CD4-positive, alpha-beta T cell treated with Interleukin-6 at 100 ng/mL for 8 hours (primary cell): ENCODE results near the gene RAB35.

Source experiments
- DNase-seq: peaks from one replicate; pipeline ENCODE4 v3.0.0-alpha.2; 2020; ENCODE audit warnings: mixed read lengths, low spot score

The RAB35 gene

GRCh38 chr12:120116441-120116791, at the start of gene RAB35:
Gene RAB35, minus strand, starts transcription at chr12:120116753. Its CDS starts 103 bp downstream, at chr12:120116650.
- no peak for DNase-seq

DNA sequence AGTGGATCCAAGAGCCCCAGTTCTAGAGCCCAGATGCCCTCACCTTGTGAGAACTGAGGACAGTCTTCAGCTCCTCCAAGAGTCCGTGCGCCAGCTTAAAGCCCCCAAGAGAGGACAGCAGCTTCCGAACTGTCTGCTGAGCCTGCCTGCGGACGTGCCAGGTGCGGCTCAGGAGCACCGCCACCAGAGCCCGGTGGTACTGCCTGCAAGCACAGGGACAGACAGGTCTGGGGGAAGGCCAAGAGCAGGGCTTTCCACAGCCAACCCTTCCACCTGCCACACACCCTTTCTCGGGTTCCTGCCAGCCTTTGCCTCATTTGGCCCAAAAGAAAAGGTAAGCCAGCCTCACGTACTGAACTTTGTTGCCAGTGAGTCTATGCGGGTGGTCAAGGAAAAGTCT, 47.7 kb upstream of the RAB35 start:
- no peak for DNase-seq

GRCh38 chr12:120162763-120163162, 46.2 kb upstream of the RAB35 start:
- DNase-seq: no peak

DNA sequence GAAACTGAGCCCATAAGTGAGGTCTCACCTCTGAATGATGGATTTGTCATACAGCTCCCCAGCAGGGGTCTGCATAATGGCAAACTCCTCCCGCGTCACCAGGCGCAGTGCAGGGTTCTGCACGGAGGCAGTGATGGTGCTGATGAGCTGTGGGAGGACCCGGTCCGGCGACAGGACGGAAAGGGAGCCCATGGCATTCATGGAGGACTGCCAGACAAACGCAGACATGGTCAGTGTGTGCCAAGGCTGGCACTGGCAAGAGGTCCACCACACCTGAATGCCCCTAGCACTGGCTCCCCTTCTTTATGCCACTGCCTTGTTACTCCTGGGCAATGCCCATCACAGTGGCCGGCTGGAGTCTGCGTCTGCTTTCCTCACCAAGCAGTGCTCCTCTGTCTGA, 45.3 kb upstream of the RAB35 start:
- no peak for DNase-seq

DNA sequence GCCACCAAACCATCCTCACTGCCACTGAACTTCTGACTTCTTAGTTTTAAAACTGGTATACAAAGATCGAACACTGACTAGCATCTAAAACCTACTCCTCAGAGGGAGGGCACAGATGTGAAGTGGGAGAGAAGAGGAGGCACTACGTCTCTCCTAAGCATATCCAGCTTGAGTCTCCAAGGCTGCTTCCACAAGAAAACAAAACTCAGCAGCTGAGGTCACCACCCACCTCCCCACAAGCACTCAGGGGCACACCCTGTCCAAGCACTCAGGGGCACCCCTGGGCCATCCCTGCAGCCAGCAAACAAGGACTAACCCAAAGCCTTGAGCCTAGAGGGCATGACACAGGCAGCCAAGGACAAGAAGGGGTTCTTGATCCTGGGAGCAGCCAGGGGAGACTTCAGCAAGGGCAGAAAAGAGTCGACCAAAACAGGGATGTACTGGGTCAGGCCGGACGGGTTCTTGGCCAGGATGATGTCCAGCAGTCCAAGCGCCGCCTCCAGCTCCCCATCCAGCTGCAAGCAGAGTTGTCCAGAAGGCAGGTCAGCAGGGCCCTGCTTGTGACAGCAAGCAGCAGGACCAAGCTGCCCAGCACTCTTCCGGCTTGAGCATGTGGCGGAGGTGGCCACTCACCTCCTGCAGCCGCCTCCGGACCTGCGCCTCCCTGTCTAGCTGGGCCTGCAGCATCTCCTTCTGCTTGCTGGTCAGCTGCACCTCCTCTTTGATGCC, 43.1 kb upstream of the RAB35 start:
- no peak for DNase-seq

DNA sequence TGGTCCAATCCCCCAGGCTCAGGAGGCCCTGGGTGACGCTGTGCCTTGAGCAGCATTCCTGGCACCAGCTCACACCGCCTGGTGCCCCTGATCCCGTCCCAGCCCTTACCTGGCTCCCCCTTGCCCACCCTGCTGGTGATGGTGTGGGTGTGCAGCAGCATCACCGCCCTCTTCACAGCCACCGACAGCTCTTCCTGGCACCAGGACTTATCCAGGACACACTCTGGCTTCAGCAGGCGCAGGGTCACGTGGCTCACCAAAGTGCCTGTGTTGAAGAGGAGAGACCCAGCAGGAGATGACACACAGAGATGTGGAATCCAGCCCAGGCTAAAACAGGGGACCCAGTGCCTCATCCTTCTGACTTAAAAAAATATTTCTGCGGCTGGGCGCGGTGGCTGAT, 41.8 kb upstream of the RAB35 start:
- no peak for DNase-seq

GRCh38 chr12:120157678-120158077, 41.1 kb upstream of the RAB35 start:
- no peak for DNase-seq

DNA sequence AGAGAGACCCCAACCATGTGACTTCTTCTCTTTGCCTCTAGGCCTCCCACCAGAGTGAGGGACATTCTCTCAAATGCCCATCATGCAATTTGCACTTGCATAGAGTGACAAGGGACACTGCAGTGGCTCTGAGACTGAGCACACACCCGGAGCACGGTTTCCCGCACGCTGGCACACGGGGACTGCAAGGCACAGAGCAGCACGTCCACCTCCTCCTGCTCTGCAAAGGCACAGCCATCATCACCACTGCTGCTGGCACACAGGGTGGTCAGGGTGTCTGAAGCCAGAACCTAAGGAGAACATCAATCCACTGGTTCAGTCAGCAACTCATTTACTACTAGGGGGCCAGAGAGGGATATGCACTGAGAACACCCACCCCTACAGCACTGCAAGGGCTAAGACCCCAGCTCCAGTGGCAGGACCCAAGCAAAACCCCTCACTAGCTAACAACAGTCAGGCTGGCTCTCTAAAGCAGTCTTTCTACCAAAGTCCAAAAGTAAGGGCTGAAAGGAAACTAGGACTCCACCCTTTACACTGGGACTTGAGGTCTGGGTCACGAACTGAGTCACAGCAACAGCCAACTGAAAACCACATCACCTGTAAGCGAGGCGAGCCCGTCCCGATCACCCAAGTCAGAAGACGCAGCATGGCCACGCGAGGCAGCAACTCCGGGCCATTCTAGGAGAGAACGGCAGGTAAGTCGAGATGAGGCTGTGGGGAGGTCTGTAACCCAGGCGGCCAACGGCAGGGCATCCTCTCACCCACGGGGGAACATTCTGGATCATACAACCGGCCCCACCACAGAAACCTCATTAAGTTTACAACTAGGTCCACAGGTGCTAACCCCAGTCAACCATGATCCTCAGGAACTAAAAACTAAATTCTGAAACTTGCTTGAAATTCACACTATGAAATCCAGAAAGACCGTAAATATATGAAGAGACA, 40.0 kb upstream of the RAB35 start:
- no peak for DNase-seq

GRCh38 chr12:120155072-120155471, 38.5 kb upstream of the RAB35 start:
- no peak for DNase-seq

DNA sequence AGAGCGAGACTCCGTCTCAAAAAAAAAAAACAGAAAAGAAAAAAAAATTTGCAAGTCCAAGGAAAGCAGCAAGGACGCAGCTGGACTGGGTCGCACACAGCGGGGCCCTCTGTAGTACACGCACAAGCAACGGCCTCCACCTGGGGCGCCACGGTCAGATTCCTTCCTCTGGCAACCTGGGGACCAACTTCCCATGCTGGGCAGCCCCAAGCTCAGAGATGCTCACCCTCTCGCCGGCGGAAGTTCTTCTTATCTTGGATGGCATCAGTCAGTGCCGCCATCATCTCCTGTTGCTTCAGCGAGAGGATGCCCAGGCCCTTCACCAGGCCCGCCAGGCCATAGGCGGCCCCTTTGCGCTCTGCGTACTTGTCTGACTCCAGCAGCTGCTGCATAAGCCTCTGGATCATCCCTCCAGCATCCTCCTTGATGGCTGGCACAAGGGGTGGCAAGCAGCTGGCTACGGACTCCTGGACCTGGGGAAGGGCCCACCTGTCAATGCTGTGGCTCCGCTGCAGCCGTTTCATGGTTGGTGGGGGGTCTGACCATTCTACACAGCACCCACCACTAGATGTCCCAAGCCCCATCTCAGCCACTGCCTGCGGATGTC, 34.5 kb upstream of the RAB35 start:
- DNase-seq: no peak

- no peak for DNase-seq
Observed at GRCh38 chr12:120148011-120148410, 31.5 kb upstream of the RAB35 start.

DNA sequence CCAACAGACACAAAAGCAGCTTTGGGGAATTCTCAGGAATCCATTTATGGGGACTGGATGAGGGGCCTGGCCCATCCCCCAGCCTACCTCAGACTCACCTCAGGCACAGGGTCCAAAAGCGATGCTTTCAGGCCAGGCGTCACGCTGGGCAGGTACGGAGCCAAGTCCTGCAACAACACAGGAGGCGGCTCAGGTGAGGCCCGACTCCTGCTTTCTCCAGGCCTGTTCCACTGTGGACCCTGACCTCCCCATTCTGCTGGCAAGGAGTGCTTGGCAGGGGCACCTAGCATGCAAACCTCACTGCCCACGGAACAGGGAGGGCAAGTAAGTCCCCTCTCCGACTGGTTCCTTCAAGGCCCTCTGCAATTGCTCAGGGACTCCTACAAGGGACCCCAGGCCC, 28.6 kb upstream of the RAB35 start:
- no peak for DNase-seq

DNA sequence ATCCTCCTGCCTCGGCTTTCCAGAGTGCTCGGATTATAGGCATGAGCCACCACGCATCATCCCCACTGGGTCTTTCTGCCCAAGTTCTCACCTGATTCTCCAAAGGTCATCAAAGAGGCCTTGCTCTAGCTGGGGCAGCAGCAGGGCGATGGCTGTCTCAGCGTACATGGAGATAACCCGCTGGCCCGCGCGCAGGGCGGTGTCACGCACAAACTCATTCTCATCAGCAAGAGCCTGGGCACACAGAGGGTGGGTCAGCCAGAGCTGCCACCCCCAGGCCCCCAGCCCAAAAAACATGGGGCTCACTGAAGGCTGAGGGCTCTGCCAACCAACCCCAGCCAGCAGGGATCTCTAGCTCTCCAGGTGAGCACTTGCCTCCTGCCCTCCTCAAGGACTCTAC, 27.7 kb upstream of the RAB35 start:
- no peak for DNase-seq

GRCh38 chr12:120142231-120142877, 25.8 kb upstream of the RAB35 start:
- DNase-seq: no peak

- DNase-seq: no peak
Observed at GRCh38 chr12:120141336-120141735, 24.8 kb upstream of the RAB35 start.

DNA sequence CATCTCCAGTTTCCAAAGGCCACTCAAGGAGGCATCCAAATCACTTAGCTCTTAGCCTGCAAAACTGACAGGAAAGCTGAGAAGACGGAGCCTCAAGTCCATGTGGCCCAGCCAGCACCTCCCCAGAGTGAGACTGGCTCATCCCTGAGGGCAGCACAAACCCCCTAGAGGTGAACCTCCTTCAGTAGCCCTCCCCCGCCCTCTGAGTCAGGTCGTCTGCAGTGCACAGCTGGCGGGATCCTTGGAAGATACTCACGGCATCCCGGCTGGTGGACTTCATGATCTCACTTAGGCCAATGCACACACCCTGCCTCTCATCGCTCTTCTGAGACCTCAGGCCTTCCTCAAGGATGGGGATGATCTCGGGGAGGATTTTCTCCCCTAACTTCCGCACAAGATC, 24.1 kb upstream of the RAB35 start:
- no peak for DNase-seq

GRCh38 chr12:120139958-120140357, 23.4 kb upstream of the RAB35 start:
- no peak for DNase-seq

DNA sequence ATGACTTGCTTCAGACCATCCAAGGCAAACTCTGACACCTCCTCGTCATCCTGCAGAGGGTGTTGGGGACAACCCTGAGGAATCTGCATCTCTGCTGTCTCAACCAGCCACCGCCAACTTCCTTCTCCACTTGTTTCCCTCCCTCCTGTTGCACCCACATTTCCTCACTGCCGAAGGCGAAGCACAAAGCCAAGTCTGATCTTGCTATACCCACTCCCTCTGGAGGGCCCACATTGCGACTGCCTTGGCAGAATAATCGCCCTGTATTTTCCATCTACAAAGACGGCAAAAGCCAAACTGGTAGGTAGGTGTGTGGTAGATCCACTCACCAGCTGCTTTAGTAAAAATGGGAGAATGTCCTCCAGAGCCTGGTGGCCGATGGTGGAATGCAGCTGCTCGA, 21.8 kb upstream of the RAB35 start:
- no peak for DNase-seq

DNA sequence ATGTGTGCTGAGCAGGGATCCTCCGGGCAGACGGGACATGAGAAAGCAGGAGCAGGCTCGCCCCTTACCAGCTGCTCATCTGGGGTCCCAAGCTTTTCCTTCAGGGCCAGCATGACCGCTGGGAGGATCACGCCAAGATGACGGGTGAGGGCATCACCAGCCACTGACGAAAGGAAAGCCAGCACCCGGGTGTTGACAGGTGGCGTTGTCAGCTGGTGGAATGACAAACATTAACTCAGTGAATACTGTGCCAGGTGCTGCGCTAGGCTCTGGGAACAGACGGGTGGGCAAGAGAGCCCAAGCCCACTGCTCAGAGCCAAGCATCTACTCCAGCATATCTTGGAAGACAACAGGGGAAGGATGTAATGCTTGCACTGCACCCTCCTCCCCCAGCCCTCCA, 21.3 kb upstream of the RAB35 start:
- DNase-seq: no peak

DNA sequence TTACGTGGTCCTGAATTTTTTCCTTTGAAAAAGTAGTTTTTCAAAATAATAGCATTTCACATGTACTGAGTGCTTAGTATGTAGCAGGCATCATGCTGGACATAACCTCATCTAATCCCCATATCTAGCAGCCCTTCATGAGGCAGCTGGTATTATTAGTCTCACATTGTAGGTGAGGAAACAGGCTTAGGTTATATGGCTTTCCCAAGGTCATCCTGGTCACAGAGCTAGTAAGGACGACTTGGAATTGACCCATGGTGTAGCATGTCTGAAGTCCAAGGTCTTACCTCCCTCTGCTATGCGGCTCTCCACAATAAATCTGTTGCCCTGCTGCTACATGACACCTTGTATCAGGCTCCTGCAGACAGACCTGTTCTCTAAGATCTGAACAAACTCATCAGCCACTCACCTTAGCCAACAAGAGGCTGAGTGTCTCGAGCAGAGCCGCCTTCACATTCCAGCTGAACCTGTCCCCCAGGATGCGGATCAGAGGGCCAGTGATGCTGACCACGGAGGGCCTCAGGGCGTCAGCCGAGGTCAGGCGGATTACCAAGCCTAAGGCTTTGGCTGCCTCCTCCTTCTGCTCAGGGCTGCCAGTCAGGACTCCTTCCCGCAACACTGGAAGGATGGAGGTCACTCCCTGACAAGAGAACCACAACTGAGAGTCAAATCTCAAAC, 19.7 kb upstream of the RAB35 start:
- no peak for DNase-seq

GRCh38 chr12:120134307-120134980, 17.9 kb upstream of the RAB35 start:
- DNase-seq: no peak
